Measurements from ENCODE around the gene EEPD1. TPM values are rescaled to one million over a fixed set of nuclear protein-coding genes. Genes with fewer than 3 reads are reported as not detected.

The EEPD1 gene
- total RNA-seq, 6 experiments from 2014 or later, result 0.95 to 2.7 (median 1.5) TPM

- no peak for TF ChIP-seq CTCF (IDR thresholded peaks at IDR 0.05)
- Mint-ChIP-seq H3K4me3 (no peak overlapping the region), H3K36me3 (ENCODE audit: low read depth) (no peaks in the 10 kb centered on the region), H3K27me3 (ENCODE audit: insufficient read depth) (no peaks in the 10 kb centered on the region; the same call in 1 of the 2 replicates), H3K27ac (no peak overlapping the region), H3K9me3 (no peaks in the 10 kb centered on the region), H3K4me1 (ENCODE audit: low read depth) (peaks cover 38% of the 10 kb centered on the region)
- DNase-seq, result no peak
Measured at GRCh38 chr7:36299223-36299774, 146.2 kb downstream of the EEPD1 start.

- no peaks in the 10 kb centered on the region for H3K36me3 Mint-ChIP-seq (ENCODE audit: low read depth)
- DNase-seq, result no peak
- H3K4me1 Mint-ChIP-seq (ENCODE audit: low read depth), result peaks cover 43% of the 10 kb centered on the region
- H3K9me3 Mint-ChIP-seq, result no peaks in the 10 kb centered on the region
- no peak overlapping the region for H3K4me3 Mint-ChIP-seq
- TF ChIP-seq CTCF (IDR thresholded peaks at IDR 0.05), result no peak
- H3K27me3 Mint-ChIP-seq (ENCODE audit: insufficient read depth), result no peaks in the 10 kb centered on the region; the same call in 1 of the 2 replicates
- no peak overlapping the region for H3K27ac Mint-ChIP-seq
Measured at GRCh38 chr7:36299823-36300341, 146.8 kb downstream of the EEPD1 start.

- Mint-ChIP-seq H3K36me3 (ENCODE audit: low read depth) (no peaks in the 10 kb centered on the region), H3K4me1 (ENCODE audit: low read depth) (peaks cover 44% of the 10 kb centered on the region), H3K27me3 (ENCODE audit: insufficient read depth) (no peaks in the 10 kb centered on the region; the same call in 1 of the 2 replicates), H3K27ac (no peak overlapping the region; the same call in 1 of the 2 replicates), H3K4me3 (no peak overlapping the region), H3K9me3 (no peaks in the 10 kb centered on the region)
- DNase-seq, result no peak
- TF ChIP-seq CTCF (IDR thresholded peaks at IDR 0.05), result no peak
Measured at GRCh38 chr7:36300696-36301350, 147.8 kb downstream of the EEPD1 start.

- H3K27me3 Mint-ChIP-seq (ENCODE audit: insufficient read depth), result peaks cover 6% of the 10 kb centered on the region
- peaks cover 44% of the 10 kb centered on the region for H3K4me1 Mint-ChIP-seq (ENCODE audit: low read depth)
Measured at GRCh38 chr7:36301914-36302771, 149.1 kb downstream of the EEPD1 start.

More at GRCh38 chr7:36301914-36302771, 149.1 kb downstream of the EEPD1 start:
- Mint-ChIP-seq H3K4me3 (no peak overlapping the region), H3K36me3 (ENCODE audit: low read depth) (no peaks in the 10 kb centered on the region), H3K9me3 (no peaks in the 10 kb centered on the region), H3K27ac (no peak overlapping the region; the same call in 1 of the 2 replicates)
- no peak for TF ChIP-seq CTCF (IDR thresholded peaks at IDR 0.05)
- DNase-seq, result no peak

Data from HFFc6 (cell line).